ENCODE measurements around the gene DPH6.
"Not testable (repeated sequence)": the region's sequence is repeated elsewhere in the genome, so short reads cannot be mapped to it uniquely, and the experiment has no call there.

The DPH6 gene

GRCh38 chr15:35445891-35446290 lies 100.1 kb downstream of the DPH6 start:
- no peaks in the 10 kb centered on the region for H3K27me3 ChIP-seq (ENCODE audit: control insufficient read depth in 2 of 2, insufficient read depth in 2 of 2, low read length in 2 of 2)
- no peaks in the 10 kb centered on the region for H3K4me1 ChIP-seq (ENCODE audit: control insufficient read depth in 2 of 2, insufficient read depth in 2 of 2, low read length in 2 of 2)
- H3K4me3 ChIP-seq (ENCODE audit: low read length in 2 of 2): no peak overlapping the region
- no peaks in the 10 kb centered on the region for H3K9me3 ChIP-seq (ENCODE audit: control insufficient read depth in 2 of 2, low read length in 2 of 2)
- no peak overlapping the region for H3K9ac ChIP-seq (ENCODE audit: low read depth in 1 of 2, low read length in 2 of 2)
- H3K27ac ChIP-seq (ENCODE audit: low read depth in 2 of 2, low read length in 2 of 2): no peak overlapping the region
- H3K36me3 ChIP-seq (ENCODE audit: control insufficient read depth in 2 of 2, insufficient read depth in 2 of 2, low read length in 2 of 2): no peaks in the 10 kb centered on the region

GRCh38 chr15:35444557-35445204 lies 101.3 kb downstream of the DPH6 start:
- Histone ChIP-seq H3K9me3 (ENCODE audit: control insufficient read depth in 2 of 2, low read length in 2 of 2) (no peaks in the 10 kb centered on the region), H3K4me1 (ENCODE audit: control insufficient read depth in 2 of 2, insufficient read depth in 2 of 2, low read length in 2 of 2) (no peaks in the 10 kb centered on the region), H3K27me3 (ENCODE audit: control insufficient read depth in 2 of 2, insufficient read depth in 2 of 2, low read length in 2 of 2) (no peaks in the 10 kb centered on the region), H3K36me3 (ENCODE audit: control insufficient read depth in 2 of 2, insufficient read depth in 2 of 2, low read length in 2 of 2) (no peaks in the 10 kb centered on the region), H3K9ac (ENCODE audit: low read depth in 1 of 2, low read length in 2 of 2) (no peak overlapping the region), H3K27ac (ENCODE audit: low read depth in 2 of 2, low read length in 2 of 2) (no peak overlapping the region), H3K4me3 (ENCODE audit: low read length in 2 of 2) (no peak overlapping the region)

GRCh38 chr15:35443376-35443775 lies 102.6 kb downstream of the DPH6 start:
- Histone ChIP-seq H3K4me3 (ENCODE audit: low read length in 2 of 2) (no peak overlapping the region), H3K27ac (ENCODE audit: low read depth in 2 of 2, low read length in 2 of 2) (no peak overlapping the region), H3K27me3 (ENCODE audit: control insufficient read depth in 2 of 2, insufficient read depth in 2 of 2, low read length in 2 of 2) (no peaks in the 10 kb centered on the region), H3K36me3 (ENCODE audit: control insufficient read depth in 2 of 2, insufficient read depth in 2 of 2, low read length in 2 of 2) (no peaks in the 10 kb centered on the region), H3K9me3 (ENCODE audit: control insufficient read depth in 2 of 2, low read length in 2 of 2) (no peaks in the 10 kb centered on the region), H3K9ac (ENCODE audit: low read depth in 1 of 2, low read length in 2 of 2) (no peak overlapping the region), H3K4me1 (ENCODE audit: control insufficient read depth in 2 of 2, insufficient read depth in 2 of 2, low read length in 2 of 2) (no peaks in the 10 kb centered on the region)

- H3K4me3 ChIP-seq (ENCODE audit: low read length in 2 of 2): no peak overlapping the region
- H3K36me3 ChIP-seq (ENCODE audit: control insufficient read depth in 2 of 2, insufficient read depth in 2 of 2, low read length in 2 of 2): no peaks in the 10 kb centered on the region
- H3K9me3 ChIP-seq (ENCODE audit: control insufficient read depth in 2 of 2, low read length in 2 of 2): no peaks in the 10 kb centered on the region
- no peak overlapping the region for H3K27ac ChIP-seq (ENCODE audit: low read depth in 2 of 2, low read length in 2 of 2)
- H3K4me1 ChIP-seq (ENCODE audit: control insufficient read depth in 2 of 2, insufficient read depth in 2 of 2, low read length in 2 of 2): no peaks in the 10 kb centered on the region
- no peaks in the 10 kb centered on the region for H3K27me3 ChIP-seq (ENCODE audit: control insufficient read depth in 2 of 2, insufficient read depth in 2 of 2, low read length in 2 of 2)
- H3K9ac ChIP-seq (ENCODE audit: low read depth in 1 of 2, low read length in 2 of 2): no peak overlapping the region
Measured at GRCh38 chr15:35442742-35443141, 103.2 kb downstream of the DPH6 start.

GRCh38 chr15:35441279-35441678 lies 104.7 kb downstream of the DPH6 start:
- H3K9ac ChIP-seq (ENCODE audit: low read depth in 1 of 2, low read length in 2 of 2); H3K9me3 ChIP-seq (ENCODE audit: control insufficient read depth in 2 of 2, low read length in 2 of 2); H3K36me3 ChIP-seq (ENCODE audit: control insufficient read depth in 2 of 2, insufficient read depth in 2 of 2, low read length in 2 of 2); H3K27me3 ChIP-seq (ENCODE audit: control insufficient read depth in 2 of 2, insufficient read depth in 2 of 2, low read length in 2 of 2); H3K27ac ChIP-seq (ENCODE audit: low read depth in 2 of 2, low read length in 2 of 2); H3K4me1 ChIP-seq (ENCODE audit: control insufficient read depth in 2 of 2, insufficient read depth in 2 of 2, low read length in 2 of 2); H3K4me3 ChIP-seq (ENCODE audit: low read length in 2 of 2): not testable (repeated sequence)

- no peaks in the 10 kb centered on the region for H3K9me3 ChIP-seq (ENCODE audit: control insufficient read depth in 2 of 2, low read length in 2 of 2)
- no peaks in the 10 kb centered on the region for H3K36me3 ChIP-seq (ENCODE audit: control insufficient read depth in 2 of 2, insufficient read depth in 2 of 2, low read length in 2 of 2)
- H3K4me3 ChIP-seq (ENCODE audit: low read length in 2 of 2): no peak overlapping the region
- no peaks in the 10 kb centered on the region for H3K4me1 ChIP-seq (ENCODE audit: control insufficient read depth in 2 of 2, insufficient read depth in 2 of 2, low read length in 2 of 2)
- no peak overlapping the region for H3K27ac ChIP-seq (ENCODE audit: low read depth in 2 of 2, low read length in 2 of 2)
- H3K9ac ChIP-seq (ENCODE audit: low read depth in 1 of 2, low read length in 2 of 2): no peak overlapping the region
- no peaks in the 10 kb centered on the region for H3K27me3 ChIP-seq (ENCODE audit: control insufficient read depth in 2 of 2, insufficient read depth in 2 of 2, low read length in 2 of 2)
Measured at GRCh38 chr15:35440265-35440664, 105.7 kb downstream of the DPH6 start.

- Histone ChIP-seq H3K4me3 (ENCODE audit: low read length in 2 of 2) (no peak overlapping the region), H3K27ac (ENCODE audit: low read depth in 2 of 2, low read length in 2 of 2) (no peak overlapping the region), H3K9ac (ENCODE audit: low read depth in 1 of 2, low read length in 2 of 2) (no peak overlapping the region), H3K27me3 (ENCODE audit: control insufficient read depth in 2 of 2, insufficient read depth in 2 of 2, low read length in 2 of 2) (no peaks in the 10 kb centered on the region), H3K36me3 (ENCODE audit: control insufficient read depth in 2 of 2, insufficient read depth in 2 of 2, low read length in 2 of 2) (no peaks in the 10 kb centered on the region), H3K9me3 (ENCODE audit: control insufficient read depth in 2 of 2, low read length in 2 of 2) (no peaks in the 10 kb centered on the region), H3K4me1 (ENCODE audit: control insufficient read depth in 2 of 2, insufficient read depth in 2 of 2, low read length in 2 of 2) (no peaks in the 10 kb centered on the region)
Measured at GRCh38 chr15:35439291-35439690, 106.7 kb downstream of the DPH6 start.

GRCh38 chr15:35437157-35437556 lies 108.8 kb downstream of the DPH6 start:
- Histone ChIP-seq H3K4me3 (ENCODE audit: low read length in 2 of 2) (no peak overlapping the region), H3K36me3 (ENCODE audit: control insufficient read depth in 2 of 2, insufficient read depth in 2 of 2, low read length in 2 of 2) (no peaks in the 10 kb centered on the region), H3K27me3 (ENCODE audit: control insufficient read depth in 2 of 2, insufficient read depth in 2 of 2, low read length in 2 of 2) (no peaks in the 10 kb centered on the region), H3K9me3 (ENCODE audit: control insufficient read depth in 2 of 2, low read length in 2 of 2) (no peaks in the 10 kb centered on the region), H3K9ac (ENCODE audit: low read depth in 1 of 2, low read length in 2 of 2) (no peak overlapping the region), H3K4me1 (ENCODE audit: control insufficient read depth in 2 of 2, insufficient read depth in 2 of 2, low read length in 2 of 2) (no peaks in the 10 kb centered on the region), H3K27ac (ENCODE audit: low read depth in 2 of 2, low read length in 2 of 2) (no peak overlapping the region)

GRCh38 chr15:35436422-35436821 lies 109.5 kb downstream of the DPH6 start:
- Histone ChIP-seq H3K27ac (ENCODE audit: low read depth in 2 of 2, low read length in 2 of 2) (no peak overlapping the region), H3K9me3 (ENCODE audit: control insufficient read depth in 2 of 2, low read length in 2 of 2) (no peaks in the 10 kb centered on the region), H3K9ac (ENCODE audit: low read depth in 1 of 2, low read length in 2 of 2) (no peak overlapping the region), H3K4me3 (ENCODE audit: low read length in 2 of 2) (no peak overlapping the region), H3K27me3 (ENCODE audit: control insufficient read depth in 2 of 2, insufficient read depth in 2 of 2, low read length in 2 of 2) (no peaks in the 10 kb centered on the region), H3K36me3 (ENCODE audit: control insufficient read depth in 2 of 2, insufficient read depth in 2 of 2, low read length in 2 of 2) (no peaks in the 10 kb centered on the region), H3K4me1 (ENCODE audit: control insufficient read depth in 2 of 2, insufficient read depth in 2 of 2, low read length in 2 of 2) (no peaks in the 10 kb centered on the region)

- no peaks in the 10 kb centered on the region for H3K9me3 ChIP-seq (ENCODE audit: control insufficient read depth in 2 of 2, low read length in 2 of 2)
- no peaks in the 10 kb centered on the region for H3K36me3 ChIP-seq (ENCODE audit: control insufficient read depth in 2 of 2, insufficient read depth in 2 of 2, low read length in 2 of 2)
- no peak overlapping the region for H3K9ac ChIP-seq (ENCODE audit: low read depth in 1 of 2, low read length in 2 of 2)
- no peaks in the 10 kb centered on the region for H3K27me3 ChIP-seq (ENCODE audit: control insufficient read depth in 2 of 2, insufficient read depth in 2 of 2, low read length in 2 of 2)
- no peak overlapping the region for H3K27ac ChIP-seq (ENCODE audit: low read depth in 2 of 2, low read length in 2 of 2)
- no peaks in the 10 kb centered on the region for H3K4me1 ChIP-seq (ENCODE audit: control insufficient read depth in 2 of 2, insufficient read depth in 2 of 2, low read length in 2 of 2)
- no peak overlapping the region for H3K4me3 ChIP-seq (ENCODE audit: low read length in 2 of 2)
Measured at GRCh38 chr15:35431281-35431680, 114.7 kb downstream of the DPH6 start.

GRCh38 chr15:35430301-35430700 lies 115.7 kb downstream of the DPH6 start:
- Histone ChIP-seq H3K4me1 (ENCODE audit: control insufficient read depth in 2 of 2, insufficient read depth in 2 of 2, low read length in 2 of 2) (no peaks in the 10 kb centered on the region), H3K4me3 (ENCODE audit: low read length in 2 of 2) (no peak overlapping the region), H3K9ac (ENCODE audit: low read depth in 1 of 2, low read length in 2 of 2) (no peak overlapping the region), H3K9me3 (ENCODE audit: control insufficient read depth in 2 of 2, low read length in 2 of 2) (no peaks in the 10 kb centered on the region), H3K27ac (ENCODE audit: low read depth in 2 of 2, low read length in 2 of 2) (no peak overlapping the region), H3K36me3 (ENCODE audit: control insufficient read depth in 2 of 2, insufficient read depth in 2 of 2, low read length in 2 of 2) (no peaks in the 10 kb centered on the region), H3K27me3 (ENCODE audit: control insufficient read depth in 2 of 2, insufficient read depth in 2 of 2, low read length in 2 of 2) (no peaks in the 10 kb centered on the region)

Data from mucosa of rectum (tissue), 2 donors.